GM19463 (cell line): Measurements from ENCODE around the gene RPS6KC1.
"Not testable (repeated sequence)": the region's sequence is repeated elsewhere in the genome, so short reads cannot be mapped to it uniquely, and the experiment has no call there.

Experiments
- ATAC-seq: cut with Tn5 transposase; IDR thresholded peaks from one replicate; pipeline ENCODE4 v1.9.1; 2021; ENCODE audit warnings: mild to moderate bottlenecking, moderate library complexity; ENCODE audit not compliant: unreplicated experiment

The RPS6KC1 gene

GRCh38 chr1:213138391-213138790, 87.3 kb downstream of the RPS6KC1 start:
- ATAC-seq: no peak

GRCh38 chr1:213138892-213139291, 87.9 kb downstream of the RPS6KC1 start:
- ATAC-seq: no peak

- ATAC-seq: no peak
These were observed 97.9 kb downstream of the RPS6KC1 start for GRCh38 chr1:213148905-213149304.

- not testable (repeated sequence) for ATAC-seq
These were observed 99.0 kb downstream of the RPS6KC1 start for GRCh38 chr1:213150090-213150489.

GRCh38 chr1:213154056-213154685, 103.1 kb downstream of the RPS6KC1 start:
- no peak for ATAC-seq

- ATAC-seq: no peak
These were observed 108.3 kb downstream of the RPS6KC1 start for GRCh38 chr1:213159376-213159775.

GRCh38 chr1:213160442-213160841, 109.4 kb downstream of the RPS6KC1 start:
- ATAC-seq: not testable (repeated sequence)

- no peak for ATAC-seq
These were observed 111.3 kb downstream of the RPS6KC1 start for GRCh38 chr1:213162338-213162737.

- no peak for ATAC-seq
These were observed 111.8 kb downstream of the RPS6KC1 start for GRCh38 chr1:213162862-213163261.

- no peak for ATAC-seq
These were observed 112.3 kb downstream of the RPS6KC1 start for GRCh38 chr1:213163278-213163711.

GRCh38 chr1:213164561-213164960, 113.5 kb downstream of the RPS6KC1 start:
- ATAC-seq: no peak

GRCh38 chr1:213166852-213167251, 115.8 kb downstream of the RPS6KC1 start:
- no peak for ATAC-seq

GRCh38 chr1:213171711-213172110, 120.7 kb downstream of the RPS6KC1 start:
- no peak for ATAC-seq

- ATAC-seq: no peak
These were observed 125.3 kb downstream of the RPS6KC1 start for GRCh38 chr1:213176341-213176740.

- no peak for ATAC-seq
These were observed 128.7 kb downstream of the RPS6KC1 start for GRCh38 chr1:213179784-213180183.

- ATAC-seq: no peak
These were observed 129.8 kb downstream of the RPS6KC1 start for GRCh38 chr1:213180833-213181232.

GRCh38 chr1:213183036-213183672, 132.1 kb downstream of the RPS6KC1 start:
- ATAC-seq: peak; percentile 65

GRCh38 chr1:213186168-213186567, 135.1 kb downstream of the RPS6KC1 start:
- no peak for ATAC-seq

GRCh38 chr1:213192026-213192425, 141.0 kb downstream of the RPS6KC1 start:
- ATAC-seq: no peak

- ATAC-seq: no peak
These were observed 143.3 kb downstream of the RPS6KC1 start for GRCh38 chr1:213194383-213194782.

GRCh38 chr1:213194855-213195254, 143.8 kb downstream of the RPS6KC1 start:
- ATAC-seq: no peak

- ATAC-seq: not testable (repeated sequence)
These were observed 145.4 kb downstream of the RPS6KC1 start for GRCh38 chr1:213196328-213197054.
